ENCODE measurements around the gene DOCK9. TPM values are rescaled to one million over a fixed set of nuclear protein-coding genes. Genes with fewer than 3 reads are reported as not detected.
A peak's percentile ranks its signal among the peaks of the same experiment; 100 is the strongest.

DOCK9 gene
- total and polyA plus RNA-seq, 7 donors = 13.8 to 39.5 (median 19.9) TPM

DNA sequence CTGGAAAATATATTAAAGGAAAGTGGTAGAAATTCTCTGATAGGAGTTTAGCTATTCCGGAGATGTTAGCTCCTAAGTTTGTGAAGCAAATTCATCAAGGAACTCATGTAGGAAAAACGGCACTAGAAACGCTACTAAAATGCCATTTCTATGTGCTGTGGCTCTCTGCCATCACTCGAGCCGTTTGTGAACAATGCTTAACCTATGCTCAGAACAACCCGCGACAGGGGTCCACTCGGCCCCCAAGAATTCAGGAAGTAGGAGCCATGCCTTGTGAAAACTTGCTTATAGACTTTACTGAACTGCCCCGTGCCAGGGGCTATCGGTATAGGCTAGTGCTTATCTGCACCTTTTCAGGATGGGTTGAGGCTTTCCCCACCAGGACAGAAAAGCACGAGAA is 211.2 kb downstream of the DOCK9 start:
- H3K4me1 ChIP-seq = no peaks in the 10 kb centered on the region
- intact Hi-C loops (cut with DNase I) = no loop called here
- TF ChIP-seq, protein P1, sequence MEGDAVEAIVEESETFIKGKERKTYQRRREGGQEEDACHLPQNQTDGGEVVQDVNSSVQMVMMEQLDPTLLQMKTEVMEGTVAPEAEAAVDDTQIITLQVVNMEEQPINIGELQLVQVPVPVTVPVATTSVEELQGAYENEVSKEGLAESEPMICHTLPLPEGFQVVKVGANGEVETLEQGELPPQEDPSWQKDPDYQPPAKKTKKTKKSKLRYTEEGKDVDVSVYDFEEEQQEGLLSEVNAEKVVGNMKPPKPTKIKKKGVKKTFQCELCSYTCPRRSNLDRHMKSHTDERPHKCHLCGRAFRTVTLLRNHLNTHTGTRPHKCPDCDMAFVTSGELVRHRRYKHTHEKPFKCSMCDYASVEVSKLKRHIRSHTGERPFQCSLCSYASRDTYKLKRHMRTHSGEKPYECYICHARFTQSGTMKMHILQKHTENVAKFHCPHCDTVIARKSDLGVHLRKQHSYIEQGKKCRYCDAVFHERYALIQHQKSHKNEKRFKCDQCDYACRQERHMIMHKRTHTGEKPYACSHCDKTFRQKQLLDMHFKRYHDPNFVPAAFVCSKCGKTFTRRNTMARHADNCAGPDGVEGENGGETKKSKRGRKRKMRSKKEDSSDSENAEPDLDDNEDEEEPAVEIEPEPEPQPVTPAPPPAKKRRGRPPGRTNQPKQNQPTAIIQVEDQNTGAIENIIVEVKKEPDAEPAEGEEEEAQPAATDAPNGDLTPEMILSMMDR (IDR thresholded peaks at IDR 0.05) = no peak
- H3K27me3 ChIP-seq (ENCODE audit: insufficient read depth in 3 of 3, low read length in 2 of 3) = peaks cover 0 to 8% (median 0%) of the 10 kb centered on the region in 3 donors
- no peak overlapping the region for H3K27ac ChIP-seq
- WGBS, 3 donors = 56 to 66% (median 60%) methylated on average over 11 of the region's 11 CpGs
- no peak for DNase-seq
- H3K36me3 ChIP-seq (ENCODE audit: insufficient read depth in 1 of 2, low read depth in 1 of 2) = no peaks in the 10 kb centered on the region
- ATAC-seq = no peak
- H3K4me3 ChIP-seq = no peak overlapping the region
- H3K9me3 ChIP-seq = no peaks in the 10 kb centered on the region

DNA sequence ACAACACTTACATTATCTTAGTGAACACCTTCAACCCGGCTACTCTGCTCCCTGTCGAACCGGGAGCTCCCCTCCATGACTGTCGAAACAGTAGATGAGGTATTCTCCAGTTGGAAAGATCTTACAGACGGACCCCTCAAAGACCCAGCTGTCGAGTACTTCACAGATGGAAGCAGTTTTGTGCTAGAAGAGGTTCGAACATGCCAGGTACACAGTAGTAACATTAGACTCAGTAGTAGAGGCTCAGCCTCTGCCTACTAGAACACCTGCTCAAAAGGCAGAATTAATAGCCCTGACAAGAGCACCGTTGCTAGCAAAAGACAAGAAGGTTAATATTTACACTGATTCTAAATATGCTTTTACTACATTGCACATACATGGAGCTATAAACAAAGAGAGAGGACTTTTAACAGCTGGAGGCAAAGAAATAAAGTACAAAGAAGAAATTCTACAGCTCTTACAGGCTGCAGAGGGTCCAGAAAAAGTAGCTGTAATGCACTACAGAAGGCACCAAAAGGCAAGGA is 211.8 kb downstream of the DOCK9 start:
- no peaks in the 10 kb centered on the region for H3K36me3 ChIP-seq (ENCODE audit: insufficient read depth in 1 of 2, low read depth in 1 of 2)
- TF ChIP-seq, protein P1 (IDR thresholded peaks at IDR 0.05) = no peak
- ATAC-seq (no peak), DNase-seq (no peak)
- intact Hi-C loops (cut with DNase I) = no loop called here
- H3K4me1 ChIP-seq = no peaks in the 10 kb centered on the region
- H3K27me3 ChIP-seq (ENCODE audit: insufficient read depth in 3 of 3, low read length in 2 of 3) = peaks cover 0 to 8% (median 0%) of the 10 kb centered on the region in 3 donors
- H3K9me3 ChIP-seq = no peaks in the 10 kb centered on the region
- whole genome bisulfite sequencing, 3 donors = 61 to 73% (median 69%) methylated on average over 8 of the region's 8 CpGs
- H3K4me3 ChIP-seq = no peak overlapping the region
- no peak overlapping the region for H3K27ac ChIP-seq

DNA sequence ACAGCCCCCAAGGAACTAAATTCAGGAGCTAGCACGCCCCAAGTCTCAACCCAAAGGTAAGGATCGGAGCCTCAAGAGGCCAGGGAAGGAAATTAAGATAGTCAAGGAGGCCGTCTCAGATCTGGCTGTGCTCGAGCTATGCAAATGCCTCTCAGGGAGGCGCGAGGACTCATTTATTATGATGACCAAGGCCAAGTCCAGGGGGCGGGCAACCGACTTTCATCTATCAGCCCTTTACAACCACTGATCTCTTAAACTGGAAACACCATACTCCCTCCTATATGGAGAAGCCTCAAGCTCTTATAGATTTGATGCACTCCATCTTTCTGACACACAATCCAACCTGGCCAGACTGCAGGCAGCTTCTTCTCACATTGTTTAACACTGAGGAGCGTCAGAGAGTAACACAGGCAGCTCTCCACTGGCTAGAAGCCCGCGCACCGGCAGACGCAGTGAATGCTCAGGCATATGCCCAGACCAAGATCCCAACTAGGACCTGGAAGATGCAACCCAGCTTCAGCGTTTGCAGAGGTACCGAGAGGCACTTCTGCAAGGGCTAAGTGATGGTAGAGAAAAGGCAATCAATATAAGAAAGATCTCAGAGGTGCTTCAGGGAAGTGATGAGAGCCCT is 215.8 kb downstream of the DOCK9 start:
- TF ChIP-seq, protein P1 (IDR thresholded peaks at IDR 0.05) = no peak
- Histone ChIP-seq H3K4me3 (peak overlapping the region; percentile 30), H3K27me3 (ENCODE audit: insufficient read depth in 3 of 3, low read length in 2 of 3) (peaks cover 0 to 8% (median 0%) of the 10 kb centered on the region in 3 donors), H3K4me1 (no peaks in the 10 kb centered on the region), H3K9me3 (no peaks in the 10 kb centered on the region), H3K36me3 (ENCODE audit: insufficient read depth in 1 of 2, low read depth in 1 of 2) (no peaks in the 10 kb centered on the region), H3K27ac (no peak overlapping the region)
- intact Hi-C loops (cut with DNase I) = no loop called here
- no peak for DNase-seq
- 75 to 80% (median 75%) methylated on average over 15 of the region's 15 CpGs for WGBS, 3 donors
- no peak for ATAC-seq

DNA sequence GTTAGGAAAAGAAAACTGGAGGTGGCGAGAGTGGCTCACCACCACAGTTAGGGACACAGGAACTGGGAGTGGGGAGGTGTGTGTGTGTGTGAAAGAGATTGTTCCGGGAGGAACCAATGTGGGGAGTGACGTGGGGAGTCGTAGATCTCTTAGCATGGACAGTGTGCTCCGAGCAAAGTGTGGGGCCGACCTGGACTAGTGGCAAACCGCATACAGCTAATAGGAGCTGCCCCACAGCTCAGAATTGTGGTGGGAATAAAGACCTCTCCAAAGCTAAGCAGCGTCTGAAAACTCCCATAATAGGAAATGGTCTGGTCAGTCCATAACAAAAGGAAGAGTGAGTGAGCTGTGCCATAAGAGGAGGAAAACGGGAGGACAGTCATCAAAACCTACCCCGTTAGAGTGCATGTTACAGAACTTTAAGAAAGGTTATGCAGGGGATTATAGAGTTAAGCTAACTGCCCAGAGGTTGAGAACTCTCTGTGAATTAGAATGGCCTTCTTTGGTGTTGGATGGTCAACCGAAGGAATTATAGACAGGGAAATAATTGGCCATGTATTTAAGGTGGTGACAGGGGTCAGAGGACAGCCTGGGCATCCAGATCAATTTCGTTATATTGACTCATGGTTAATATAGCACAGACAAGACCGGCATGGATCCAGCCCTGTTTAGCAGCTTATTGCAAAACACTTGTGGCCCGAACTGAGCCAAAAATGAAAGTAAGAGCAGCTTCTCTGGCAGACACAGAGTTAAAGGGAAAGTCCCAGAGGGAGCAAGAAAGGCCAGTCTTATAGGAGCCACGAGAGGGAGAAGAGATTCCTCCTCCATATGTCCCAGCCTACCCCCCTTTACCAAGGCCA is 216.5 kb downstream of the DOCK9 start:
- TF ChIP-seq, protein P1 (IDR thresholded peaks at IDR 0.05) = no peak
- intact Hi-C loops (cut with DNase I) = no loop called here
- no peak for ATAC-seq
- Histone ChIP-seq H3K9me3 (no peaks in the 10 kb centered on the region), H3K4me1 (no peaks in the 10 kb centered on the region), H3K36me3 (ENCODE audit: insufficient read depth in 1 of 2, low read depth in 1 of 2) (no peaks in the 10 kb centered on the region), H3K27me3 (ENCODE audit: insufficient read depth in 3 of 3, low read length in 2 of 3) (peaks cover 0 to 8% (median 0%) of the 10 kb centered on the region in 3 donors), H3K4me3 (peak overlapping the region; percentile 30), H3K27ac (no peak overlapping the region)
- DNase-seq = no peak
- WGBS, 3 donors = 57 to 59% (median 59%) methylated on average over 15 of the region's 15 CpGs
